GM18499 (cell line): ENCODE results near the gene NACA2.
"Not testable (repeated sequence)": the region's sequence is repeated elsewhere in the genome, so short reads cannot be mapped to it uniquely, and the experiment has no call there.

Experiments used
- ATAC-seq: cut with Tn5 transposase; IDR thresholded peaks from one replicate; pipeline ENCODE4 v1.9.1; 2021; ENCODE audit warnings: moderate number of reproducible peaks; ENCODE audit not compliant: insufficient read depth, unreplicated experiment

Gene NACA2

GRCh38 chr17:61555127-61555566 is 35.9 kb downstream of the NACA2 start:
- no peak for ATAC-seq

- no peak for ATAC-seq
These were observed 36.8 kb downstream of the NACA2 start for GRCh38 chr17:61554209-61554608.

GRCh38 chr17:61552560-61552959 is 38.5 kb downstream of the NACA2 start:
- ATAC-seq, result not testable (repeated sequence)

- no peak for ATAC-seq
These were observed 39.7 kb downstream of the NACA2 start for GRCh38 chr17:61551255-61551742.

- no peak for ATAC-seq
These were observed 43.9 kb downstream of the NACA2 start for GRCh38 chr17:61547113-61547512.

- no peak for ATAC-seq
These were observed 45.6 kb downstream of the NACA2 start for GRCh38 chr17:61545335-61545938.

GRCh38 chr17:61543786-61544415 is 47.1 kb downstream of the NACA2 start:
- ATAC-seq, result no peak

- ATAC-seq, result no peak
These were observed 49.0 kb downstream of the NACA2 start for GRCh38 chr17:61542027-61542426.

- ATAC-seq, result no peak
These were observed 50.1 kb downstream of the NACA2 start for GRCh38 chr17:61540874-61541273.
